Measurements from ENCODE around the gene ST3GAL3. TPM values are rescaled to one million over a fixed set of nuclear protein-coding genes. Genes with fewer than 3 reads are reported as not detected.

Gene ST3GAL3
- total RNA-seq, 4 donors from 2014 or later, result 4.1 to 47.2 (median 19.0) TPM

DNA sequence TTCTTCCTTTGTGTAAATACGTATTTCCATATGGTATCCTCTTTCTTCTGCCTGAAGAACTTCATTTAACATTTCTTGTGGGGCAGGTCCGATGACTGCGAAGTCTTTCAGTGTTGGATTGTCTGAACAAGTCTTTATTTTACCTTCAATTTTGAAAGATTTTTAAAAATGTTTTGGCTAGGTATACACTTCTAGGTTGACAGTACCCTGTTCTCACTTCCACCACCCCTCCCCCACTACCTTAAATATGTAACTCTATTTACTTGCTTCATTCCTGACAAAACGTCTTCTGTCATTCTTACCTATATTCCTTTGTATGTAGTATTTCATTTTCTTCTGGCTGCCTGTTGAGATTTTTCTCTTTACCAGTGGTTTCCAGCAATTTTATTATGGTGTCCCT, 140.5 kb downstream of the ST3GAL3 start:
- intact Hi-C loops (cut with DNase I; ENCODE audit: low total_unique reads), result no loop called here
- no peaks in the 10 kb centered on the region for H3K27me3 ChIP-seq

DNA sequence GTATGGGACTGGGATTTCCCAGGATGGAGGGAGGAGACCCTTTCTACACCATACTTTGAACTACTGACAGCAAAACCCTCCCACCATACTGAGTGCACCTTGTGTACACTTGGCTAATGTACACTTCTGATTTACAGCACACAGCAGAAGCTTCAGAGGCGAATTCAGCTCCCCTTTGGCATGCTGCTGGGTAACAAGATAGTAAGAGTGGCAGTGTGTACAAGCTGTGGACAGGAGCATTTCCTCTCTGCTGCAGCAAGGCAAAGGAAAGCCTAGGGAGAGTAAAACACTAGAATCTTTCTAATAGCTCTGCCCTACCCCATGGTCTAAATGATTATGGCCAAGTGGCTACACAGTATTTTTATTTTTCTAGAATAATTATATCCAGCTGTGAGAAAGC, 142.3 kb downstream of the ST3GAL3 start:
- intact Hi-C loops (cut with DNase I; ENCODE audit: low total_unique reads), result no loop called here
- no peak overlapping the region for H3K27ac ChIP-seq
- no peaks in the 10 kb centered on the region for H3K27me3 ChIP-seq
- TF ChIP-seq, protein P1, sequence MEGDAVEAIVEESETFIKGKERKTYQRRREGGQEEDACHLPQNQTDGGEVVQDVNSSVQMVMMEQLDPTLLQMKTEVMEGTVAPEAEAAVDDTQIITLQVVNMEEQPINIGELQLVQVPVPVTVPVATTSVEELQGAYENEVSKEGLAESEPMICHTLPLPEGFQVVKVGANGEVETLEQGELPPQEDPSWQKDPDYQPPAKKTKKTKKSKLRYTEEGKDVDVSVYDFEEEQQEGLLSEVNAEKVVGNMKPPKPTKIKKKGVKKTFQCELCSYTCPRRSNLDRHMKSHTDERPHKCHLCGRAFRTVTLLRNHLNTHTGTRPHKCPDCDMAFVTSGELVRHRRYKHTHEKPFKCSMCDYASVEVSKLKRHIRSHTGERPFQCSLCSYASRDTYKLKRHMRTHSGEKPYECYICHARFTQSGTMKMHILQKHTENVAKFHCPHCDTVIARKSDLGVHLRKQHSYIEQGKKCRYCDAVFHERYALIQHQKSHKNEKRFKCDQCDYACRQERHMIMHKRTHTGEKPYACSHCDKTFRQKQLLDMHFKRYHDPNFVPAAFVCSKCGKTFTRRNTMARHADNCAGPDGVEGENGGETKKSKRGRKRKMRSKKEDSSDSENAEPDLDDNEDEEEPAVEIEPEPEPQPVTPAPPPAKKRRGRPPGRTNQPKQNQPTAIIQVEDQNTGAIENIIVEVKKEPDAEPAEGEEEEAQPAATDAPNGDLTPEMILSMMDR (IDR thresholded peaks at IDR 0.05), result no peak
- TF ChIP-seq POLR2A (IDR thresholded peaks at IDR 0.05), result no peak
- no peak for DNase-seq
- H3K36me3 ChIP-seq, result no peaks in the 10 kb centered on the region
- no peak overlapping the region for H3K4me3 ChIP-seq
- H3K4me1 ChIP-seq, result no peaks in the 10 kb centered on the region
- no peaks in the 10 kb centered on the region for H3K9me3 ChIP-seq

More for the DNA sequence above, 140.5 kb downstream of the ST3GAL3 start:
- no peak for DNase-seq
- Histone ChIP-seq H3K4me3 (no peak overlapping the region), H3K4me1 (no peaks in the 10 kb centered on the region), H3K9me3 (no peaks in the 10 kb centered on the region), H3K27ac (no peak overlapping the region), H3K36me3 (no peaks in the 10 kb centered on the region)
- TF ChIP-seq, protein P1 (IDR thresholded peaks at IDR 0.05), result no peak
- TF ChIP-seq POLR2A (IDR thresholded peaks at IDR 0.05), result no peak

DNA sequence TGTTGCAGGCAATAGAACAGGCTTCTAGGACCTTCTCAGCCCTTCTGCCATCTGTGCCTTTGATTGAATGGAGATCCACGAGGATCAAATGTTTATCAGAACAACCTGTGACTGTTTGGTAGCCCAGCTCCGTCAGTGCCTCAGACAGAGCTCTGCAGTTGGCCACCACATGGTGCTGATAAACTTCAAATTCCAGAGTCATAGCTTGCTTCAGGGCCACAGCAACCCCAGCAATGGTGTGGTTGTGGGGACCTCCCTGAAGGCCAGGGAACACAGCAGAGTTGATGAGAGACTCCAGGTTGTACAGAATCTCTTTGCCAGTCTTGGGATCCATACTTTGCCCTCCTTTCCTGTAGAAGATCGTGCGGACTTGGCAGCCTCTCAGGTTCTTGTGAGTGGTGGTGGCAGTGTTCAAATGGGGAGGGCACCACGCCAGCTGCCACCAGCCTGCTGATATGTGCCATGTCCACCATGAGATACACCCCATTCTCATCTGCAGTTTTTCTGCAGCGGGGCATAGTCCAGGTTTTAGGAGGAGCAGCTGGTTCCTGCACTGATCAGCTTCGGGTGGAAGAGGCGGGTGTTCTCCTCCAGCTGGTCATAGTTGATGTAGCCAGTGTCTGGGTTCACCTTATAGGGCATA, 143.4 kb downstream of the ST3GAL3 start:
- H3K36me3 ChIP-seq, result no peaks in the 10 kb centered on the region
- no peak overlapping the region for H3K4me3 ChIP-seq
- no peak overlapping the region for H3K27ac ChIP-seq
- H3K9me3 ChIP-seq, result no peaks in the 10 kb centered on the region
- DNase-seq, result no peak
- TF ChIP-seq POLR2A (IDR thresholded peaks at IDR 0.05), result no peak
- TF ChIP-seq, protein P1 (IDR thresholded peaks at IDR 0.05), result no peak
- H3K4me1 ChIP-seq, result no peaks in the 10 kb centered on the region
- no peaks in the 10 kb centered on the region for H3K27me3 ChIP-seq
- intact Hi-C loops (cut with DNase I; ENCODE audit: low total_unique reads), result no loop called here

DNA sequence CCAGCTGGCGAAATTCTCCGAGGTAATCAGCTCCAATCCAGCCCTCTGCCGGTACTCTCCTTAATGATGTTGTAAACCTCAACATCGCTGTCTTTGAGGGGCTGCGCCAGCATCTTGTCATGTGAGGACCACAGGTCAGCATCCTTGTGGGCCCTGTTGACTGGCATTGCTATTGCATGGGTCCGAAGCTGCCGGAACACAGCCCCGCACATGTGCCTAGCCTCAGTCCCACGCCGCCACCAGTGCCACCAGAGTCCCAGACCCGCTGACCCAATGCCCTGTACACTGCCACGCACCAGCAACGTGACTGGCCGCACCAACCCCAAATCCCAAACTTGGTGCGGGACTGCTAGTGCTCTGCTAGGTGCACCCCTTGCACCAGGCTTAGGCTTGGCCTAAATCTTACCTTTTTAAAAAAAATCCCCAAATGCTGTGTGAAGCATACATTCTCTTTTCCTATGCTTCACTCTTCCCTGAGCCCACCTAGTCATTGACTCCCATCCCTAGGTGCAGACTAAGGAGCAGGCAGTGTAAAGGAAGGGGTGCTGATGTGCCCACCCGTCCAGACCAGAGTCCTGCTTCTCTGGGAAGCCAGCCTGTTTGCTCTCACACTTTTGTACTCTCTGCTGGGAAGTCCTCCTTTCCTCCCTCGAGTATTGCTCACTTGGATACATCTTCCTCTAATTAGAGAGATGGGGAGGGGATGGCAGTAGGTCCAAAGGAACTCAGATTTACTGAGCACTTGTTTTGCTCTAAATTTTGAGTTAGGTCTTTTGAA, 144.4 kb downstream of the ST3GAL3 start:
- intact Hi-C loops (cut with DNase I; ENCODE audit: low total_unique reads), result no loop called here
- no peaks in the 10 kb centered on the region for H3K9me3 ChIP-seq
- no peak for DNase-seq
- H3K4me1 ChIP-seq, result no peaks in the 10 kb centered on the region
- TF ChIP-seq POLR2A (IDR thresholded peaks at IDR 0.05), result no peak
- TF ChIP-seq, protein P1 (IDR thresholded peaks at IDR 0.05), result no peak
- no peak overlapping the region for H3K27ac ChIP-seq
- no peaks in the 10 kb centered on the region for H3K36me3 ChIP-seq
- no peak overlapping the region for H3K4me3 ChIP-seq
- no peaks in the 10 kb centered on the region for H3K27me3 ChIP-seq

Data from uterus (tissue), 4 donors.